H9 (cell line): ENCODE measurements around the gene COA8. TPM values are rescaled to one million over a fixed set of nuclear protein-coding genes. Genes with fewer than 3 reads are reported as not detected.

Experiments
- DNase-seq: peaks from one replicate; pipeline ENCODE4 v3.0.0-alpha.2; 2017
- H2AFZ ChIP-seq: one replicate; pipeline ENCODE4 v1.6.1; 2013; ENCODE audit warnings: mild to moderate bottlenecking, low read length, control low read depth, moderate library complexity
- H2AK5ac ChIP-seq: 2 replicates; pipeline ENCODE4 v1.6.1; 2013; ENCODE audit warnings: low read length, control low read depth, mixed read lengths; ENCODE audit not compliant: insufficient read length
- H2BK120ac ChIP-seq: one replicate; pipeline ENCODE4 v1.6.1; 2013; ENCODE audit warnings: low read depth, mild to moderate bottlenecking, low read length, control low read depth, inconsistent platforms; ENCODE audit not compliant: poor library complexity, severe bottlenecking
- H2BK12ac ChIP-seq: 2 replicates; pipeline ENCODE4 v1.6.1; 2013; ENCODE audit warnings: low read length, control low read depth, mixed read lengths, low read depth; ENCODE audit not compliant: insufficient read length
- H2BK15ac ChIP-seq: 2 replicates; pipeline ENCODE4 v1.6.1; 2013; ENCODE audit warnings: low read depth, low read length, control low read depth
- H2BK20ac ChIP-seq: one replicate; pipeline ENCODE4 v1.6.1; 2013; ENCODE audit warnings: low read depth, mild to moderate bottlenecking, low read length, control low read depth, inconsistent platforms; ENCODE audit not compliant: poor library complexity, severe bottlenecking
- H2BK5ac ChIP-seq: 2 replicates; pipeline ENCODE4 v1.6.1; 2013; ENCODE audit warnings: low read length, control low read depth, mixed read lengths; ENCODE audit not compliant: insufficient read length
- H3K14ac ChIP-seq: 2 replicates; pipeline ENCODE4 v1.6.1; 2013; ENCODE audit warnings: low read length, control low read depth; ENCODE audit not compliant: insufficient read depth
- H3K18ac ChIP-seq: 2 replicates; pipeline ENCODE4 v1.6.1; 2013; ENCODE audit warnings: low read depth, mild to moderate bottlenecking, mixed read lengths, low read length, control low read depth; ENCODE audit not compliant: insufficient read length
- H3K23ac ChIP-seq: 2 replicates; pipeline ENCODE4 v1.6.1; 2013; ENCODE audit warnings: low read length, control low read depth, mixed read lengths, low read depth; ENCODE audit not compliant: insufficient read length
- H3K23me2 ChIP-seq: 2 replicates; pipeline ENCODE4 v1.6.1; 2013; ENCODE audit warnings: low read depth, mild to moderate bottlenecking, mixed read lengths, low read length, control low read depth; ENCODE audit not compliant: insufficient read length, poor library complexity, severe bottlenecking
- H3K27ac ChIP-seq: 2 replicates; pipeline ENCODE4 v1.5.1; 2013; ENCODE audit warnings: low read length, control low read depth, mixed read lengths, low read depth; ENCODE audit not compliant: insufficient read length
- H3K27me3 ChIP-seq: 2 replicates; pipeline ENCODE4 v1.6.1; 2013; ENCODE audit warnings: low read length, control low read depth, inconsistent platforms; ENCODE audit not compliant: insufficient read depth
- H3K4ac ChIP-seq: 2 replicates; pipeline ENCODE4 v1.6.1; 2013; ENCODE audit warnings: low read depth, mild to moderate bottlenecking, control low read depth, inconsistent platforms, low read length, moderate library complexity
- H3K4me1 ChIP-seq: 2 replicates; pipeline ENCODE4 v1.6.1; 2013; ENCODE audit warnings: low read length, control low read depth, inconsistent platforms; ENCODE audit not compliant: insufficient read depth
- H3K4me2 ChIP-seq: 2 replicates; pipeline ENCODE4 v1.6.1; 2013; ENCODE audit warnings: low read length, control low read depth, mixed read lengths; ENCODE audit not compliant: insufficient read length, insufficient read depth
- H3K56ac ChIP-seq: 2 replicates; pipeline ENCODE4 v1.6.1; 2013; ENCODE audit warnings: low read depth, mild to moderate bottlenecking, mixed read lengths, low read length, control low read depth; ENCODE audit not compliant: insufficient read length
- H3K79me1 ChIP-seq: 2 replicates; pipeline ENCODE4 v1.6.1; 2013; ENCODE audit warnings: low read depth, mild to moderate bottlenecking, moderate library complexity, low read length, control low read depth, inconsistent platforms; ENCODE audit not compliant: insufficient read depth, poor library complexity, severe bottlenecking
- H3K79me2 ChIP-seq: 2 replicates; pipeline ENCODE4 v1.6.1; 2013; ENCODE audit warnings: low read length, control low read depth, inconsistent platforms; ENCODE audit not compliant: insufficient read depth
- H3K9ac ChIP-seq: 2 replicates; pipeline ENCODE4 v1.6.1; 2013; ENCODE audit warnings: low read length, control low read depth, mixed read lengths; ENCODE audit not compliant: insufficient read length; ENCODE audit errors: extremely low read depth
- H3K9me3 ChIP-seq: one replicate; pipeline ENCODE4 v1.6.1; 2013; ENCODE audit warnings: low read depth, low read length, inconsistent platforms; ENCODE audit not compliant: control insufficient read depth
- H3T11ph ChIP-seq: one replicate; pipeline ENCODE4 v1.6.1; 2013; ENCODE audit warnings: mild to moderate bottlenecking, low read length, control low read depth, inconsistent platforms
- H4K20me1 ChIP-seq: one replicate; pipeline ENCODE4 v1.6.1; 2013; ENCODE audit not compliant: control insufficient read depth, insufficient read length, insufficient read depth
- H4K5ac ChIP-seq: 2 replicates; pipeline ENCODE4 v1.6.1; 2013; ENCODE audit warnings: low read depth, mild to moderate bottlenecking, mixed read lengths, low read length, control low read depth; ENCODE audit not compliant: insufficient read length
- H4K8ac ChIP-seq: replicated peaks from 2 replicates; pipeline ENCODE4 v1.6.1; 2013; ENCODE audit warnings: low read length, control low read depth, mixed read lengths, low read depth; ENCODE audit not compliant: insufficient read length
- H4K91ac ChIP-seq: 2 replicates; pipeline ENCODE4 v1.6.1; 2013; ENCODE audit warnings: low read depth, mild to moderate bottlenecking, moderate library complexity, mixed read lengths, low read length, control low read depth; ENCODE audit not compliant: insufficient read length
- H3K27ac Mint-ChIP-seq, 3 experiments: 2 replicates in 2 of 3; 3 replicates in 1 of 3; pipeline ENCODE4 v1.8.0; 2020 to 2021; ENCODE audit warnings: mixed read lengths in 3 of 3, mild to moderate bottlenecking in 1 of 3, moderate library complexity in 1 of 3
- H3K27me3 Mint-ChIP-seq: 2 replicates; pipeline ENCODE4 v1.8.0; 2021; ENCODE audit warnings: low read depth, mild to moderate bottlenecking, moderate library complexity, mixed read lengths
- H3K36me3 Mint-ChIP-seq, 3 experiments: 2 replicates in 2 of 3; 3 replicates in 1 of 3; pipeline ENCODE4 v1.8.0; 2020 to 2021; ENCODE audit warnings: low read depth in 3 of 3, mixed read lengths in 3 of 3; ENCODE audit not compliant: insufficient read depth in 1 of 3
- H3K4me1 Mint-ChIP-seq, 2 experiments: 2 replicates each; pipeline ENCODE4 v1.8.0; 2020; ENCODE audit warnings: mixed read lengths in 2 of 2
- H3K4me3 Mint-ChIP-seq, 2 experiments: 2 replicates in 1 of 2; 3 replicates in 1 of 2; pipeline ENCODE4 v1.8.0; 2020 to 2021; ENCODE audit warnings: mild to moderate bottlenecking in 2 of 2, mixed read lengths in 2 of 2, moderate library complexity in 1 of 2
- H3K9me3 Mint-ChIP-seq, 2 experiments: 2 replicates in 1 of 2; 3 replicates in 1 of 2; pipeline ENCODE4 v1.8.0; 2020; ENCODE audit warnings: mild to moderate bottlenecking in 2 of 2, mixed read lengths in 2 of 2, moderate library complexity in 1 of 2
- CTCF ChIP-seq: fragments of 200-600 bp; sonication (generic); conservative IDR thresholded peaks from 3 replicates; pipeline ENCODE4 v1.8.0; 2021; ENCODE audit warnings: antibody characterized with exemption, mild to moderate bottlenecking
- WGBS: extraction: QIAGEN DNeasy Blood & Tissue Kit; methylation state at CpG from one replicate; pipeline ENCODE4 v1.1.7; 2013; ENCODE audit warnings: missing lambda C conversion rate, low lambda C conversion rate, mixed read lengths; ENCODE audit not compliant: insufficient read length; ENCODE audit errors: extremely low coverage; 5-methylcytosine and 5-hydroxymethylcytosine counted together
- total RNA-seq: library from RNA; stranded (reverse); gene quantifications from 2 replicates; pipeline ENCODE4 v1.2.1, GENCODE V29; 2021

The COA8 gene
- total RNA-seq, 1 experiment from 2014 or later: 45.5 TPM

GRCh38 chr14:103568952-103569351, 6.2 kb downstream of the COA8 start:
- Histone ChIP-seq H2BK120ac (no peak overlapping the region), H3K9ac (no peak overlapping the region), H3K27me3 (no peaks in the 10 kb centered on the region), H3K23me2 (no peaks in the 10 kb centered on the region), H2BK5ac (no peak overlapping the region), H2AFZ (no peak overlapping the region), H3K18ac (no peak overlapping the region), H2BK20ac (no peak overlapping the region), H3K4ac (no peak overlapping the region), H4K5ac (no peak overlapping the region), H2BK12ac (no peak overlapping the region), H2BK15ac (no peak overlapping the region), H3K9me3 (no peaks in the 10 kb centered on the region), H4K8ac (no peak overlapping the region), H3K79me2 (peaks cover 11% of the 10 kb centered on the region; the same call in 1 of the 2 replicates), H3T11ph (no peak overlapping the region), H4K91ac (no peak overlapping the region), H4K20me1 (no peaks in the 10 kb centered on the region), H3K4me2 (no peak overlapping the region), H3K27ac (no peak overlapping the region), H3K4me1 (no peaks in the 10 kb centered on the region), H3K23ac (no peak overlapping the region), H3K56ac (no peak overlapping the region), H2AK5ac (no peak overlapping the region), H3K79me1 (peaks cover 3% of the 10 kb centered on the region), H3K14ac (no peak overlapping the region)
- no CpG with 5 or more reads among the region's 8 CpGs for WGBS
- Mint-ChIP-seq H3K27me3 (no peaks in the 10 kb centered on the region), H3K36me3 (peaks cover 0 to 18% (median 8%) of the 10 kb centered on the region in 3 experiments; a peak in 5 of 7 replicates), H3K9me3 (no peaks in the 10 kb centered on the region), H3K4me3 (no peak overlapping the region), H3K27ac (no peak overlapping the region; a peak in 1 of 7 replicates), H3K4me1 (peaks cover 11 to 14% of the 10 kb centered on the region in 2 experiments)
- TF ChIP-seq CTCF: no peak
- no peak for DNase-seq
